ENCODE results near the gene PTCH1. TPM values are rescaled to one million over a fixed set of nuclear protein-coding genes. Genes with fewer than 3 reads are reported as not detected.

The PTCH1 gene
- total RNA-seq, 2 donors from 2014 or later, result 8.3 to 47.5 TPM

- no peak overlapping the region for H3K4me3 ChIP-seq
- no peaks in the 10 kb centered on the region for H3K27me3 ChIP-seq
- H3K36me3 ChIP-seq (replicated peaks in 1 of 2; ENCODE audit: insufficient read depth in 1 of 2, low read depth in 2 of 2), result peaks cover 4 to 18% of the 10 kb centered on the region in 2 donors
- ATAC-seq, result no peak
- DNase-seq, result no peak
- H3K9me3 ChIP-seq, result no peaks in the 10 kb centered on the region
- intact Hi-C loops (cut with DNase I), result no loop called here
- no peak for TF ChIP-seq POLR2A (IDR thresholded peaks at IDR 0.05)
- TF ChIP-seq, protein P1, sequence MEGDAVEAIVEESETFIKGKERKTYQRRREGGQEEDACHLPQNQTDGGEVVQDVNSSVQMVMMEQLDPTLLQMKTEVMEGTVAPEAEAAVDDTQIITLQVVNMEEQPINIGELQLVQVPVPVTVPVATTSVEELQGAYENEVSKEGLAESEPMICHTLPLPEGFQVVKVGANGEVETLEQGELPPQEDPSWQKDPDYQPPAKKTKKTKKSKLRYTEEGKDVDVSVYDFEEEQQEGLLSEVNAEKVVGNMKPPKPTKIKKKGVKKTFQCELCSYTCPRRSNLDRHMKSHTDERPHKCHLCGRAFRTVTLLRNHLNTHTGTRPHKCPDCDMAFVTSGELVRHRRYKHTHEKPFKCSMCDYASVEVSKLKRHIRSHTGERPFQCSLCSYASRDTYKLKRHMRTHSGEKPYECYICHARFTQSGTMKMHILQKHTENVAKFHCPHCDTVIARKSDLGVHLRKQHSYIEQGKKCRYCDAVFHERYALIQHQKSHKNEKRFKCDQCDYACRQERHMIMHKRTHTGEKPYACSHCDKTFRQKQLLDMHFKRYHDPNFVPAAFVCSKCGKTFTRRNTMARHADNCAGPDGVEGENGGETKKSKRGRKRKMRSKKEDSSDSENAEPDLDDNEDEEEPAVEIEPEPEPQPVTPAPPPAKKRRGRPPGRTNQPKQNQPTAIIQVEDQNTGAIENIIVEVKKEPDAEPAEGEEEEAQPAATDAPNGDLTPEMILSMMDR (IDR thresholded peaks at IDR 0.05), result no peak
- 79 to 82% methylated on average over 8 to 12 of the region's 12 CpGs for WGBS, 2 donors
- no peaks in the 10 kb centered on the region for H3K4me1 ChIP-seq
- H3K27ac ChIP-seq, result no peak overlapping the region
Observed at GRCh38 chr9:95457769-95458168, 59.0 kb downstream of the PTCH1 start.

GRCh38 chr9:95455714-95456113 is 61.1 kb downstream of the PTCH1 start:
- H3K36me3 ChIP-seq (replicated peaks in 1 of 2; ENCODE audit: insufficient read depth in 1 of 2, low read depth in 2 of 2), result peaks cover 4 to 22% of the 10 kb centered on the region in 2 donors
- H3K4me3 ChIP-seq, result no peak overlapping the region
- TF ChIP-seq, protein P1 (IDR thresholded peaks at IDR 0.05), result no peak
- TF ChIP-seq POLR2A (IDR thresholded peaks at IDR 0.05), result no peak
- H3K27me3 ChIP-seq, result no peaks in the 10 kb centered on the region
- H3K9me3 ChIP-seq, result no peaks in the 10 kb centered on the region
- intact Hi-C loops (cut with DNase I), result no loop called here
- no peaks in the 10 kb centered on the region for H3K4me1 ChIP-seq
- WGBS, 2 donors, result 91 to 95% methylated on average over 9 of the region's 9 CpGs
- no peak for DNase-seq
- H3K27ac ChIP-seq, result no peak overlapping the region
- ATAC-seq, result no peak

GRCh38 chr9:95452176-95452575 is 64.6 kb downstream of the PTCH1 start:
- no peaks in the 10 kb centered on the region for H3K27me3 ChIP-seq
- peaks cover 4 to 24% of the 10 kb centered on the region in 2 donors for H3K36me3 ChIP-seq (replicated peaks in 1 of 2; ENCODE audit: insufficient read depth in 1 of 2, low read depth in 2 of 2)
- WGBS, 2 donors, result 87 to 94% methylated on average over 4 of the region's 4 CpGs
- no peaks in the 10 kb centered on the region for H3K9me3 ChIP-seq
- no peak overlapping the region for H3K4me3 ChIP-seq
- no peak for TF ChIP-seq POLR2A (IDR thresholded peaks at IDR 0.05)
- TF ChIP-seq, protein P1 (IDR thresholded peaks at IDR 0.05), result no peak
- intact Hi-C loops (cut with DNase I), result no loop called here
- ATAC-seq (no peak), DNase-seq (no peak)
- H3K27ac ChIP-seq, result no peak overlapping the region
- no peaks in the 10 kb centered on the region for H3K4me1 ChIP-seq

DNA sequence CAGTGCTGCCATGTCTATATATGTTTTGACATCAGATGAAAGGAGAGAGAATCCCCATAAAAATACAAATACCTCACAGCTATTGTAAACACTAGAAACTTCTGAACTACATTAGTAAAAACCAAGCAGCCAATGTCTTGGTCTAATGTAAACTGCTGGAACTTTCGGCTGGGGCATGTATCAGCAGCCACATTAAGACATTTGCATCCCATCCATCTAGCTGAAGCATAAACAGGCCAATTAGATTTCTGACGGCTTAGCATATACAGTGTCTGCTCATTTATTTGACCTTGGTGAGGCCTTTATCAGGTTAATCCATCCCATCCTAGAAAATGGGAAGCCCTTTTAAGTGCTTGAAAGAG is 65.7 kb downstream of the PTCH1 start:
- intact Hi-C loops (cut with DNase I), result no loop called here
- DNase-seq (no peak), ATAC-seq (no peak)
- no peak overlapping the region for H3K4me3 ChIP-seq
- no peak overlapping the region for H3K27ac ChIP-seq
- H3K36me3 ChIP-seq (replicated peaks in 1 of 2; ENCODE audit: insufficient read depth in 1 of 2, low read depth in 2 of 2), result peaks cover 9 to 36% of the 10 kb centered on the region in 2 donors
- H3K4me1 ChIP-seq, result no peaks in the 10 kb centered on the region
- H3K27me3 ChIP-seq, result no peaks in the 10 kb centered on the region
- H3K9me3 ChIP-seq, result no peaks in the 10 kb centered on the region
- 83 to 85% methylated on average over 2 of the region's 2 CpGs for WGBS, 2 donors
- TF ChIP-seq, protein P1 (IDR thresholded peaks at IDR 0.05), result no peak
- no peak for TF ChIP-seq POLR2A (IDR thresholded peaks at IDR 0.05)
